HG03432 (cell line): ENCODE data around the gene MORN1.

Experiments
- ATAC-seq: cut with Tn5 transposase; IDR thresholded peaks from one replicate; pipeline ENCODE4 v1.9.1; 2021; ENCODE audit warnings: mild to moderate bottlenecking, moderate library complexity; ENCODE audit not compliant: unreplicated experiment

MORN1 gene

GRCh38 chr1:2375923-2376260, 15.5 kb downstream of the MORN1 start:
- no peak for ATAC-seq

- ATAC-seq = no peak
Observed at GRCh38 chr1:2375246-2375922, 16.0 kb downstream of the MORN1 start.

GRCh38 chr1:2374252-2375155, 16.9 kb downstream of the MORN1 start:
- ATAC-seq = no peak

- ATAC-seq = no peak
Observed at GRCh38 chr1:2373551-2374251, 17.7 kb downstream of the MORN1 start.

GRCh38 chr1:2372551-2373490, 18.5 kb downstream of the MORN1 start:
- no peak for ATAC-seq

- ATAC-seq = no peak
Observed at GRCh38 chr1:2368053-2368744, 23.2 kb downstream of the MORN1 start.

GRCh38 chr1:2363847-2364513, 27.4 kb downstream of the MORN1 start:
- no peak for ATAC-seq

GRCh38 chr1:2360588-2361364, 30.6 kb downstream of the MORN1 start:
- no peak for ATAC-seq

- ATAC-seq = no peak
Observed at GRCh38 chr1:2358651-2359640, 32.4 kb downstream of the MORN1 start.

- ATAC-seq = no peak
Observed at GRCh38 chr1:2358072-2358471, 33.3 kb downstream of the MORN1 start.

GRCh38 chr1:2356911-2357845, 34.2 kb downstream of the MORN1 start:
- no peak for ATAC-seq

GRCh38 chr1:2356401-2356800, 35.0 kb downstream of the MORN1 start:
- no peak for ATAC-seq

GRCh38 chr1:2355373-2356261, 35.7 kb downstream of the MORN1 start:
- ATAC-seq = no peak

GRCh38 chr1:2354511-2355372, 36.6 kb downstream of the MORN1 start:
- no peak for ATAC-seq
